GM18867 (cell line): ENCODE results near the gene FOXI2.

ENCODE experiments used
- ATAC-seq: cut with Tn5 transposase; IDR thresholded peaks from one replicate; pipeline ENCODE4 v1.9.1; 2021; ENCODE audit warnings: mild to moderate bottlenecking, moderate library complexity; ENCODE audit not compliant: unreplicated experiment

FOXI2 gene

GRCh38 chr10:127740596-127740995, 3.6 kb downstream of the FOXI2 start:
- ATAC-seq, result no peak

DNA sequence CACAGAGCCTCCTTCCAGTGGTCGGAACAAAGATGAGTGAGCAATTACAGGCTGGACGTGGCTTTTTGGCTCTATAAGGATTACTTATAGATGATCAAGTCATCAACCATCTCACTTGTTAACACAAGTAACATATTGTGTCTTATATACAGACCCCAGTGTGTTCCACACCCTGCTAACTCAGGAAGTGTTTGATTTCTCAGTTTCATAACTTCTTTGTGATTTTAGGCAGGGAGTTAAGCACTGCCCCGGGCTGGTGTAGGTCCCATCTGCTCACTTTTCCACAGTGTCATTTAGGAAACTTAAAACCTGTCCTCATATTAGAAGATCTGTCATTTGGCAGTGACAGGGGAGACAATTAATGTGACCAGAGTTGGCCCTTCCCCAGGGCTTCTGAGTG, 6.2 kb downstream of the FOXI2 start:
- no peak for ATAC-seq

GRCh38 chr10:127744956-127745355, 8.0 kb downstream of the FOXI2 start:
- no peak for ATAC-seq

DNA sequence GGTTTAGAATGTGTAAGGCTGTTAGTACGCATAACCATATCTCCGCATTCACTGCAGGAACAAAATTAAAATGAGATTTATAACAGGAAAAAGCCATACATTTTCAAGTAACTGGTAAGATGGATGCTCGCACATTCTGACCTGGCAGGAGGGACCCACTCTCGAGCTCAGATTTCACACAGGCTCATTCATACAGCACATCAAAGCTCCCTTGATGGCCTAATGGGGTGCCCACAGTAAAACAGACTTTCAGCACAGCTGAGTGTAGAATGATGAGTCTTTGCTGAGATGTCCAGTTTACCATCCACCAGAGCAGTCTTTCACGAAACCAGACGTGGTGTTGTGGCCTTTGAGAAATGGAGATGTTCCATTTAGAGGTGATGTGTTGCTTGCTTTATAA, 8.9 kb downstream of the FOXI2 start:
- ATAC-seq, result no peak

GRCh38 chr10:127755753-127756152, 18.8 kb downstream of the FOXI2 start:
- ATAC-seq, result no peak

GRCh38 chr10:127756264-127756663, 19.3 kb downstream of the FOXI2 start:
- no peak for ATAC-seq

DNA sequence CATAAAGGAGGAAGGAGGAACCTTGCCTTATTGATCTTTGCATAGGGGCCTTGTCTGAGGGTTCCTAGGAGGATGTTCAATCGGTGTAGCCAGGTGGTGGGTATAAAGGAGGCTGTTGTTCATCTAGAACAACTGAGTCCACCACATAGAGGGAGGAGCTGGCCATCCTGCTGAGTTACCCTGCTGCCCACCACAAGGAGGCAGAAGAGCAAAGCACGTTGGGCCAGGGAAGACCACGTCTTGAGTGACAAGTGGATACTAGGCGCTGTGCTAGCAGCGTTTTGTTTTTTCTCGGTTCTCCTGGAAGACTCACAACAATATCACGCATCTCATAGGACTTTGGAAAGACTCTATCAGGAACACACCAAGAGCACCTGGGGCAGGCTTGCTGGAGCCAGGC, 20.0 kb downstream of the FOXI2 start:
- ATAC-seq, result no peak

- ATAC-seq, result no peak
Measured at GRCh38 chr10:127759276-127759675, 22.3 kb downstream of the FOXI2 start.

- ATAC-seq, result no peak
Measured at GRCh38 chr10:127762925-127763324, 25.9 kb downstream of the FOXI2 start.

- ATAC-seq, result no peak
Measured at GRCh38 chr10:127774766-127775559, 38.0 kb downstream of the FOXI2 start.

- no peak for ATAC-seq
Measured at GRCh38 chr10:127776816-127777215, 39.8 kb downstream of the FOXI2 start.

DNA sequence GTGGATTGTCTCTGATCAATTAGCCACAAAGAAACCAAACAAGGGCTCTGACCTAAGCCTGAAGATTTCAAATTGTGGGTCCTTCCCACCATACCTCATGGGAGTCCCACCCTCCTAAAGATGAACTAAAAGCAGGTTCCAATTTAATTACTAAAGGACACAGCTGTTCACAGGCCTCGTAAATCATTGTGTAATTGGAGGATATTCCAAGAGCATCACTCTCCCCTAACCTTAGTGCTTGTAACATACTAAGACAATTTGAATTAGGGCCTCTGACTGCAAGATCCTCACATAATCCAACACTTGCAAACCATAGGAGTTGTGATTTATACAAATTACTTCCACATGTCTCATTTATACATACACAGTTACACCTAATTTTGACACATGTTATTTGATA, 44.4 kb downstream of the FOXI2 start:
- ATAC-seq, result no peak

DNA sequence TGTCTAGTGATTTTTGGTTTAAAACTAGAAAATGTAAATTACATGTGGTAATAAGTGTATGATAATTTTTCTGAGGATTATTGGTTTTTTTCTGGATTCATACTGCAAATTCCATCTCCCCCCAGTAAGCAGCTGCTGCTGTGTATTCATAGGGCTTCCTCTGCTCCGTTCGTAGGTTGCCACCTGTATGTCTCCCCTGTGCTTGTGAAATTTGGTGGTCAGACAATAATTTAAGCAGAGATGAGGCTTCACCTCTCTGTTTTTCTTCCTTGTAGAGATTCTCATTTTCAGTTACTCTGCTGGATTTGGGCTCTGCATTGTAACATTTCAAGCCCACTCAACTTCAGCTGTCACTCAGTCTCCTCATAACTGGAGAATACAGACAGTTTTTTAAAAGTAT, 50.9 kb downstream of the FOXI2 start:
- ATAC-seq, result no peak

DNA sequence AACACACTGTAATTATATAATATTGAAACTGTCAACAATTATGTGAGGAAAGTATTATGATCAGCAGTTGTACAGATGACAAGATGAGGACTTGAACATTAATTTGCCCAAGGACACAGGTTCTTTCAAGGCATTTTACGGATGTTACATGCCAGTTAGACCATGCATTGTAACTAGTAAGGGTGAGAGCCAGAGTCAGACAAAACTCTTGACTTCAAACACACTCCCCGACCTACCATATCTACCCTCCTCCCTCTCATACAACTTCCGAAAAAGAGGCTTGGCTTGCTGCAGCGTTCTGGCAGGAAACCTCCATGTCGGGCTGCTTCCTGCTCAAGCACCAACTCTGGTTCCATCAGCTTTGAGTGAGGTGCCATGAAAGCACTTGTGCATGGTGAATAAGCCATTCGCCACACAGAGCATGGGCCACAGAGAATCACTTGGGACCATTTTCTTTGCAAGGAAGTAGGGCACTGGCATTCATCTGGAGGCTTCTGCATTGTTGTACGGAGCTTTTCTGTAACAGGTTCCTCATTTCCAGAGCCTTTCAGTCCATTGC, 53.2 kb downstream of the FOXI2 start:
- no peak for ATAC-seq
